Mucosa of gallbladder (tissue), 1 donor: ENCODE measurements around the gene ABCG8. TPM values are rescaled to one million over a fixed set of nuclear protein-coding genes. Genes with fewer than 3 reads are reported as not detected.
A peak's percentile ranks its signal among the peaks of the same experiment; 100 is the strongest.

Source experiments
- DNase-seq: peaks from one replicate; pipeline ENCODE4 v3.0.0-alpha.2; 2020; ENCODE audit warnings: low spot score
- total RNA-seq: library from RNA; stranded (reverse); gene quantifications from one replicate; pipeline ENCODE4 v1.2.1, GENCODE V29; 2021
- donor health status: DM: no; HTN: no; CAD: no.

ABCG8 gene
- total RNA-seq, 1 donor from 2014 or later: 2.6 TPM

- no peak for DNase-seq
Measured at GRCh38 chr2:43872151-43872550, 33.4 kb downstream of the ABCG8 start.

- DNase-seq: no peak
Measured at GRCh38 chr2:43874776-43875451, 36.1 kb downstream of the ABCG8 start.

DNA sequence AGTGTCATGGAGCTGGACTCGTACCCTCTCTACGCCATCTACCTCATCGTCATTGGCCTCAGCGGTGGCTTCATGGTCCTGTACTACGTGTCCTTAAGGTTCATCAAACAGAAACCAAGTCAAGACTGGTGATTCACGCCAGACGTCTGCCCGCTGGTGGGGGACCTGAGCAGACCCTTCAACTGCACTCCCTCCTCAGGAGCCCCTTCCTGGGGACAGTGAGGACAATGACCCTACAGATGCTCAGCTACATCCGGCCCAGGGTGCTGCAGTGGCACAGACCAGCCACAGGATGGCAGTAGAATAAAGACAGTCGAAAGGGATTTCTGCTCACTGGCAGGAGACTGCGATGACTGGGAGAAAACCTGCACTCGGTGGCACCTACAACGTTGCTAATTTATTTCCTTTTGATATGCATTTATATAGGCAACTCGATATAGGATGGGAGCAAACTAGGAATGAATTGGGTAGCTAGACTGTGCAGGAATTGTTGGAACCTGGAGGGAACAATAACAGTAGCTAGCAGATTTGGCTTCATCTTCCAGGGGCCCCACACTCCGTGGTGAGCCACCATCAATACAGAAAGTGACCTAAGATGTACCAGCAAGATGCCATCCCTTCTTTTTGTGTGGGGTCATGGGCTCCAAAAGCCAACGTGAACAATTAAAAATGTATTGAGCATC lies 39.2 kb downstream of the ABCG8 start:
- peak; percentile 72 for DNase-seq

DNA sequence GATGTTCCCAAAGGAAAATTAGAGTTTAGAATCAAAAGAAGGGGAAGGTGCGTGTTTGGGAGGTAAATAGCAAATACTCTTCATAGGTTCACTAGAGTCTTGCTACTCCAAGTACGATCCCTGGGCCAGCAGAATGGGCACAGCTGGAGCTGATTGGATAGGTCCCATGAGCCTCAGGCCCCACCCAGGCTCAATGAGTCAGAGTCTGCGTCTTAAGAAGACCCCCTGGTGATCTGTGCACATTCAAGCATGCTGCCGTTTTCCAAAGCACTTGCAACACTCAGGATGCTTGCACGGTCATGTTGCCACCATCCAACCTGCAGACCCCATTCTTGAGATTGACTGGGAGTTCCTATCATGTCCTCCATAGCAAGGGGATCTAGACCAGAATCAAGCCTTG lies 40.5 kb downstream of the ABCG8 start:
- DNase-seq: no peak

DNA sequence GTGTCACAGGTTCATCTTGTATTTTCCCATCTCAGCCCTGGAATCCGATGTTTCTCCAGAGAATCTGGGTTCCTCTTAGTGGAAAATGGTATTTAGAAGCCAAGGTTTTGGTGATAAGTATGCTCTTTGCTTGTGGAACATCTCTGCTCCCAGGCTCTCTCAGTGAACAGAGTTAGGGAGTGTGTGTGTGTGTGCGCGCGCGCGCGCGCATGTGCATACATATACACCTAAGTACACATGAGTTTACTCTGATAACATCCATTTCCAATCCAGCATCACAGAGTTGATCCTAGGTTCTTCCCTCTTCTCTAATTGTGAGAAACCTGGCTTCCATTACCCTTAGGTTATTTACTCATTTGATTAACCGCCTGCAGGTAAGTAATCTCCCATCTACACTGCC lies 41.7 kb downstream of the ABCG8 start:
- DNase-seq: no peak

DNA sequence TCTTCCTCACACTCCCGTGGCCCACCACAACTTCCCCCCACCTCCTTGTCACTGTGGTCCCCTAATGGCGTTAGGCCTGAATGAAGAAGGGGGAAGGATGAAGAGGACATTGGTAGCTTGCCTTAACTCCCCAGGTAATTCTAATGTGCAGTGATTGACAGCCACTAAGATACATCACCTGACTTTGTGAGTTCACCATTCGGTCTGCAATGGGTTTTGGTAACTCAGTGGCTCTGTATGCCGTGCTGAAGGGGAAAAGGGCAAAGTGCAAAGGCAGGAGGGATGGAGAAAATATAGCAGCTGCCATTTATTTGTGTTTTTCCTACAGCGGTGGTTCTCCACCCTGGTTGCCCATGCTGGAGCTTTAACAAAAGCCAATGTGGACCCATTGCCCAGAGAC lies 42.2 kb downstream of the ABCG8 start:
- no peak for DNase-seq

GRCh38 chr2:43882312-43882711 lies 43.5 kb downstream of the ABCG8 start:
- no peak for DNase-seq

GRCh38 chr2:43884689-43885088 lies 45.9 kb downstream of the ABCG8 start:
- DNase-seq: no peak

GRCh38 chr2:43885132-43885632 lies 46.4 kb downstream of the ABCG8 start:
- DNase-seq: no peak

DNA sequence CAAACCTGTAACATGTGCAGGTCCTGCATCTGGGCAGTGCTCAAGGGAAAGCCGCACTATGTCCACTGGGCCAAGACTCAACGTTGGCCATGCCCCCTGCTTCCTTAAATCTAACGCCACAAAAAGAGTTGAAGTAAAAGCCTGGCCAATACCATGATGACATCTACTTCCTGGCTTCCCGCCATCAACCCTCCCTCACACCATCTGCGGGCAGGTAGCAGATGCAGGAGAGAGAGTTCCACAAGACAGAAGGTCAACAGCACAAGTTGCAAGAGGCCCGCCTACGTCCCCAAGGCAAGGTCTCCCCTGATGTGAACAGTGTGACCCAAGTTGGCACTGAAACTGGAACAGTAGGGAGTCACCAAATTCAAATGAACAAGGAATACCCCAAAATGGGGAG lies 48.4 kb downstream of the ABCG8 start:
- DNase-seq: no peak

GRCh38 chr2:43889416-43889815 lies 50.6 kb downstream of the ABCG8 start:
- no peak for DNase-seq

GRCh38 chr2:43890855-43891254 lies 52.1 kb downstream of the ABCG8 start:
- no peak for DNase-seq

DNA sequence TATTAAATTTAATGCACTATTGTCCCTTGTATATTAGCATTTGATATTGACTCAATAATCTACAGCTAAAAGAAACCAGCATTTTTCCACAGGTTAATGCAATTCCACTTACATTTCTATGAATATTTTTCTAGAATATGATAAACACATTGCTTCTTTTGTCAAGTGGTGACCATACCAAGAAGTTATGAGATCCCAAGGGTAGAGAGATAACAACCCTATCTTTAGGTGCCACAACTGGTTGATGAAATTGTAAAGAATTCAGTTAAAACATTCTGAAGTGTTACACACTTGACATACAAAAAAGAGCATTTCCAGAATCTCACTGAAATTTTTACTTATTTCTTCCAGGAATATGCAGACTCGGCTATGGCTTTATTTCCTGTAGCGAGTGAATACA lies 56.0 kb downstream of the ABCG8 start:
- no peak for DNase-seq

DNA sequence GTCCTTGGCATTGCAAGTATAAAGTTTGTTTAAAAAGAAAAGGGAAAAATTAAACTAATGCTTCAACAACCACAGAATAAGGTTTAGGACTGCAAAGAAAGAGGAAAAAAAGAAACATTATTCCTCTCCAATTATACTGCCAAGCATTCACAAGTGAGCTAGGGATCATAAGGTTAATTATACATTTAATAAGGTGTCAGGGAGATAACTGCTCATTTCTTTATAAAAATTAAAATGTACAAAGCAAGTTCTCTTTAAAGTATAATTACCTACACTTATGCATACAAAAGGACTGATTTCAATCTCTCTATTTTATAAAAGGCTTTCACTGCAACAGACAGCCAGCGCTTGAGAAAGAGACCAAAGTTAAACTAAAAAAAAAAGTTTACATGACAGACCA lies 58.1 kb downstream of the ABCG8 start:
- no peak for DNase-seq

DNA sequence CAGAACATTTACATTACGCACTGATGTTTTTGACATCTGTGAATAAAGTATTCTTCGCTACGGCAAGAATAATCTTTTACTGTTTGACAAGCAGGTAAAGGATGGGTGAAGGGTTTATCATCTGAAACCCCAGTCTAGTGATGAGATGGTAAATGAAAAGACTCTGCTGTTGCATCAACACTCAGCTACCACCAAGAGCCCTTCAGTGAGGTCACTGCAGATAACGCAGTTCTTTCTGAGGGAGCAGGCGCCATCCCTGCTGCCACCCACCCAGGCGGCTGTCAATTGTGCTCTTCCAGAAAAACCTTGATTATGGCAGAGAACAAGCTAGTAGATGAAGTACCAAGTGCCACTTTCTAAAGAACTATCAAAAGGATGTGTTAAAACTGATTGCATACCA lies 58.7 kb downstream of the ABCG8 start:
- DNase-seq: no peak

GRCh38 chr2:43898134-43898837 lies 59.5 kb downstream of the ABCG8 start:
- peak; percentile 40 for DNase-seq

DNA sequence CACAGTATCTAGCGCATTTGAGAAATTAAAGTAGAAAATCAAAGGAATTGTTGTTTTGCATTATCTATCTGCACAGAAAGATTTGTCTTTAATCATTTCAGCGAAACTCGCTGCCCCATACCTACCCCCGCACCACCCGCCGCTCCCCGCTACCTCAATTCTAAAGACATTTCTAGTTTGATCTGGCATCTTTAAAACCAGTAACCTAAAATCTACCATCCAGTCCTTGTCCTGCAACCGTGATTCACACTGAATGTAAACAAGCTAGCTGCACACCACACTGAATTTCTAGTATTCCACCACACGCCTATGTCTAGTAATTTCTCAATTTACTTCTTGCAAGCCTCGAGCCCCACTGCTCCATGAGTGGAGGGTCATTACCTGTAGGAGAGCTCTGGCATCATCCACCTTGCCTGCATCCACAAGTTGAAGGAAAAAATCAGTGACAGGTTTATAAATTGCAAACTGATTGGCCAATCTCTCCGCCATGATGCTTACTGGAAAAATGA lies 60.1 kb downstream of the ABCG8 start:
- no peak for DNase-seq

GRCh38 chr2:43899589-43899988 lies 60.8 kb downstream of the ABCG8 start:
- DNase-seq: no peak

DNA sequence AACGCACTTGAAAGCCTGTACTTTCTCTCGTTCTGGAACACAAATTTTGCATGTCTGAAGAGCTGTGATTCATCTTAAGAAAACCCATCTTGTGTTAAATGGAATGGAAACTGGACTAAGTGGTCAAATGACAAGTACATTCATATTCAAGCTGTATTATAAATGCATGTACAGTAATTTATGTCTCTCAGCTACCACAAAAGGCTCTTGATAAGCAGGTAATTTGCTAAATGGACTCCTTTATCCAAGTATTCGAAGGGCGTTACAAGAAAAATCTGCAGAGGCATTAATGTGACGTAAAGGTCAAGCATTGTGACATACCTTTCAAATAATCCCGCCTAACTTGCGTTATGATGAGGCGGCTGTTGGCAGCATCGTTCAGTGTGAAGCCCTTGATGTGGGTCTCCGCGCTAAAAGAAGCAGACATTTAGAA lies 66.6 kb downstream of the ABCG8 start:
- DNase-seq: no peak

DNA sequence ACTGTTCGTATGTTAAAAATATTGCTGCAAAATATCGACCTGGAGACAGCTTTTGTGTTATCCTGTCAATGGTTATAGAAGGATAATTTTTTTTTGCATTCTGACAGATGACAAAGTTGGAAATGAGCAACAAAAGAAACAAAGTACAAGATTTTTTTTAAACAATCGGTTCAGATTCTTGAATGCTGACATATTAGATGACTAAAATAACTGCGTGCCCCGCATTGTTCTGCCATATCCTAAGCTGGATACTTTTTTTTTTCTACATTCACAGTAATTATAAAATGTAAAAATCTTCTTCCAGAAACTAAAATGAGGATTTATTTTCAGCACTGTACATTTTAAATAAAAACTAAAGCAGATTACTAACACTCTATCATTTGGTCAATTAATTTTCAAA lies 67.1 kb downstream of the ABCG8 start:
- DNase-seq: no peak

DNA sequence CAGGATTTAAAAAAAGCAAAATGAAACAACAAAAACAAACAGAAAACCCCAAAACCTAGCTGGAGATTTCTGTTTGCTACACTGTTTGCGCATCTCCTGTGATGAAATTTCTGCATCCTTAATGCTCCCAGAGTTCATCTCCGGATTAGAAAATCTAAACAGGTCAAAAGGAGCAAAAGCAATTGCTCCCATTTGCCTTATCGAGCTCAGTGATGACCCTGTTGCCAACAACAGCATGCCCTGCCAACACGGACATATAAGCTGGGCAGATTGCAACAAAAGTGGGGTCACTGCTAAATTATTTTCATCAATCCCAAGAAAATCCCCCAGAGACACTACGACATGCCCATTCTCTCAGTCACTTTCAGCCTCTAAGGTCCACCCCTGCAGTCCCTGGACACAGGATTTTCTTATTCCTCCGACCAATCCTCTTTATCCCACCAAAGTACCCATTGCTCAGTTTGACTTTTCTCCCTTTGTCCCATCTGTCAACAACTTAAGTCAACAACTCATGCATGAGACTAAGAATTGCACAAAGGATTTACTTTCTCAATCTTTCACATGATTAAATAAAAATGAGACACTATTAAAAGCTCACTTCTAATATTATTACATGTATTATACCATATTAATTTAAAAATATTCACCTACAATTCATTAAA lies 67.8 kb downstream of the ABCG8 start:
- DNase-seq: no peak
